Neural cell (in vitro differentiated cells): Measurements from ENCODE around the gene CHD6. TPM values are rescaled to one million over a fixed set of nuclear protein-coding genes. Genes with fewer than 3 reads are reported as not detected.

Source experiments
- H2AFZ ChIP-seq: fragments of 200-600, 300-800 bp; sonication (generic), shearing (Covaris generic); 2 replicates; pipeline ENCODE4 v1.6.0; 2014; ENCODE audit warnings: low read depth, mild to moderate bottlenecking, antibody characterized with exemption, low read length, moderate library complexity
- H3F3A ChIP-seq: fragments of 200-600 bp; shearing (Covaris generic); 2 replicates; pipeline ENCODE4 v1.6.1; 2016; ENCODE audit warnings: mild to moderate bottlenecking, moderate library complexity, mixed read lengths, antibody characterized with exemption, low read length; ENCODE audit not compliant: insufficient read depth, poor library complexity, severe bottlenecking
- H3K27ac ChIP-seq: fragments of 200-600, 300-800 bp; sonication (generic), shearing (Covaris generic); 2 replicates; pipeline ENCODE4 v1.5.1; 2014; ENCODE audit warnings: mild to moderate bottlenecking, low read length, moderate library complexity
- H3K27me3 ChIP-seq: fragments of 300-800, 200-600 bp; sonication (generic), shearing (Covaris generic); 2 replicates; pipeline ENCODE4 v1.6.0; 2014; ENCODE audit warnings: mild to moderate bottlenecking, low read depth, low read length, moderate library complexity; ENCODE audit not compliant: insufficient read depth
- H3K36me3 ChIP-seq: fragments of 300-800, 200-600 bp; sonication (generic), shearing (Covaris generic); 2 replicates; pipeline ENCODE4 v1.5.1; 2014; ENCODE audit warnings: mild to moderate bottlenecking, antibody characterized with exemption, low read length, moderate library complexity; ENCODE audit not compliant: insufficient read depth
- H3K4me2 ChIP-seq: fragments of 300-800, 200-600 bp; sonication (generic), shearing (Covaris generic); 2 replicates; pipeline ENCODE4 v1.6.0; 2014; ENCODE audit warnings: mild to moderate bottlenecking, low read length
- H3K4me3 ChIP-seq: fragments of 300-800, 200-600 bp; sonication (generic), shearing (Covaris generic); 2 replicates; pipeline ENCODE4 v1.5.1; 2014; ENCODE audit warnings: mild to moderate bottlenecking, low read length, moderate library complexity
- H3K79me2 ChIP-seq: fragments of 200-600 bp; shearing (Covaris generic); replicated peaks from 2 replicates; pipeline ENCODE4 v1.6.0; 2014; ENCODE audit warnings: mild to moderate bottlenecking, low read length, moderate library complexity; ENCODE audit not compliant: insufficient read depth
- H3K9ac ChIP-seq: fragments of 300-800, 200-600 bp; sonication (generic), shearing (Covaris generic); 2 replicates; pipeline ENCODE4 v1.6.1; 2016; ENCODE audit warnings: mild to moderate bottlenecking, low read length, mixed read lengths
- H3K9me2 ChIP-seq: fragments of 200-600 bp; shearing (Covaris generic); 2 replicates; pipeline ENCODE4 v1.6.1; 2016; ENCODE audit warnings: mild to moderate bottlenecking, low read length, mixed read lengths; ENCODE audit not compliant: insufficient read depth
- H3K9me3 ChIP-seq: fragments of 200-600, 300-800 bp; sonication (generic), shearing (Covaris generic); 2 replicates; pipeline ENCODE4 v1.6.1; 2016; ENCODE audit warnings: mild to moderate bottlenecking, mixed run types, low read length, moderate library complexity, mixed read lengths
- H4K20me1 ChIP-seq: fragments of 200-600 bp; shearing (Covaris generic); 2 replicates; pipeline ENCODE4 v1.6.1; 2016; ENCODE audit warnings: mild to moderate bottlenecking, mixed run types; ENCODE audit not compliant: insufficient read depth
- EP300 ChIP-seq: fragments of 450-650 bp; conservative IDR thresholded peaks from 2 replicates; pipeline ENCODE4 v1.6.1; 2014; ENCODE audit warnings: antibody characterized with exemption, mild to moderate bottlenecking, moderate library complexity; ENCODE audit not compliant: poor library complexity, severe bottlenecking
- EZH2 ChIP-seq: fragments of 200-600, 300-800 bp; shearing (Covaris generic), sonication (generic); IDR thresholded peaks from 2 replicates; pipeline ENCODE4 v1.6.1; 2014; ENCODE audit warnings: antibody characterized with exemption, low read length, borderline replicate concordance, mild to moderate bottlenecking; ENCODE audit not compliant: insufficient read depth, poor library complexity, severe bottlenecking
- MXI1 ChIP-seq: fragments of 450-650 bp; conservative IDR thresholded peaks from 2 replicates; pipeline ENCODE4 v1.6.1; 2014; ENCODE audit warnings: antibody characterized with exemption, mild to moderate bottlenecking; ENCODE audit not compliant: poor library complexity, severe bottlenecking
- POLR2AphosphoS5 ChIP-seq: IDR thresholded peaks from 2 replicates; pipeline ENCODE4 v1.6.1; 2012
- RAD21 ChIP-seq: fragments of 450-650 bp; conservative IDR thresholded peaks from 2 replicates; pipeline ENCODE4 v1.6.1; 2014; ENCODE audit warnings: antibody characterized with exemption, mild to moderate bottlenecking, moderate library complexity
- SMC3 ChIP-seq: fragments of 450-650 bp; conservative IDR thresholded peaks from 2 replicates; pipeline ENCODE4 v1.6.1; 2014; ENCODE audit warnings: antibody characterized with exemption, mild to moderate bottlenecking, moderate library complexity; ENCODE audit not compliant: poor library complexity
- TAF1 ChIP-seq: IDR thresholded peaks from 2 replicates; pipeline ENCODE4 v1.6.1; 2012; ENCODE audit warnings: low read depth
- polyA plus RNA-seq: library from polyadenylated mRNA; depleted of rRNA; stranded (reverse); fragments of >200 nt; gene quantifications from 2 replicates; pipeline ENCODE4 v1.2.3, GENCODE V29; 2014
- TF ChIP-seq, protein P1 (sequence below): IDR thresholded peaks from 2 replicates; pipeline ENCODE4 v1.6.1; 2012; ENCODE audit warnings: borderline replicate concordance
- TF ChIP-seq, protein P2 (sequence below): fragments of 450-650 bp; IDR thresholded peaks from 2 replicates; pipeline ENCODE4 v1.5.1; 2014; ENCODE audit warnings: antibody characterized with exemption, mild to moderate bottlenecking, moderate library complexity; ENCODE audit not compliant: poor library complexity, severe bottlenecking

Gene CHD6
- polyA plus RNA-seq, 1 donor from 2014 or later, result 22.9 TPM

DNA sequence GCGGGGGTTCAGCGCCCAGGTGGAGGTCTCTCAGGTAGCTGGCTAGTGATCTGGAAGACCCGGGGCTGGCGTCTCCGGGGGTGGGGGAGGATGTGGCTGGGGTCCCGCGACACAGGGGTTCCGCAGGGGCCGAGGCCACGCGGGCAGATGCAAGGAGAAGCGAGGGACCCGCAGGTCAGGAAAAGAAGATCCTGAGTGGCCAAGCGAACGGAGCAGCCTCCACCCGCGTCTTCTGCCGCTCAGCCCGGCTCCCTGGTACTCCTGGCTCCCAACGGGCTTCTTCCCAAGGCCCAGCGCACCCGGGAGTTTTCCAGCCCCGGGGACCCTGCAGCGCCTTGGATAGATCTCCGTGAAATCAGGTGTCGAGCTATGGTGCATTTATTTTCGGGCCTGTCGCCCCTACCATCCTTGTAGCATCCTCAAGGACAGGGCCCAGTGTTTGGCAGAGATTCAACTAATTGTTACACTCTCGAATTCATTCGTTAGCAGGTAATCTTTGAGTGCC, 682 bp upstream of the CHD6 start:
- peak overlapping the region; percentile 79 for H2AFZ ChIP-seq
- H3K79me2 ChIP-seq, result peaks cover 38% of the 10 kb centered on the region
- no peaks in the 10 kb centered on the region for H3K36me3 ChIP-seq
- H3K9me3 ChIP-seq, result no peaks in the 10 kb centered on the region
- H3K4me2 ChIP-seq, result peak overlapping the region; percentile 58
- H3K27me3 ChIP-seq, result no peaks in the 10 kb centered on the region
- peak overlapping the region; percentile 46 for H3K27ac ChIP-seq
- H3K4me3 ChIP-seq, result peak overlapping the region; percentile 75
- no peaks in the 10 kb centered on the region for H3F3A ChIP-seq
- H3K9ac ChIP-seq, result peak overlapping the region; percentile 71
- TF ChIP-seq SMC3 (peak; percentile 15), POLR2AphosphoS5 (no peak), EZH2 (no peak), RAD21 (peak; percentile 17), EP300 (no peak), MXI1 (no peak), TAF1 (no peak)
- TF ChIP-seq, protein P1, sequence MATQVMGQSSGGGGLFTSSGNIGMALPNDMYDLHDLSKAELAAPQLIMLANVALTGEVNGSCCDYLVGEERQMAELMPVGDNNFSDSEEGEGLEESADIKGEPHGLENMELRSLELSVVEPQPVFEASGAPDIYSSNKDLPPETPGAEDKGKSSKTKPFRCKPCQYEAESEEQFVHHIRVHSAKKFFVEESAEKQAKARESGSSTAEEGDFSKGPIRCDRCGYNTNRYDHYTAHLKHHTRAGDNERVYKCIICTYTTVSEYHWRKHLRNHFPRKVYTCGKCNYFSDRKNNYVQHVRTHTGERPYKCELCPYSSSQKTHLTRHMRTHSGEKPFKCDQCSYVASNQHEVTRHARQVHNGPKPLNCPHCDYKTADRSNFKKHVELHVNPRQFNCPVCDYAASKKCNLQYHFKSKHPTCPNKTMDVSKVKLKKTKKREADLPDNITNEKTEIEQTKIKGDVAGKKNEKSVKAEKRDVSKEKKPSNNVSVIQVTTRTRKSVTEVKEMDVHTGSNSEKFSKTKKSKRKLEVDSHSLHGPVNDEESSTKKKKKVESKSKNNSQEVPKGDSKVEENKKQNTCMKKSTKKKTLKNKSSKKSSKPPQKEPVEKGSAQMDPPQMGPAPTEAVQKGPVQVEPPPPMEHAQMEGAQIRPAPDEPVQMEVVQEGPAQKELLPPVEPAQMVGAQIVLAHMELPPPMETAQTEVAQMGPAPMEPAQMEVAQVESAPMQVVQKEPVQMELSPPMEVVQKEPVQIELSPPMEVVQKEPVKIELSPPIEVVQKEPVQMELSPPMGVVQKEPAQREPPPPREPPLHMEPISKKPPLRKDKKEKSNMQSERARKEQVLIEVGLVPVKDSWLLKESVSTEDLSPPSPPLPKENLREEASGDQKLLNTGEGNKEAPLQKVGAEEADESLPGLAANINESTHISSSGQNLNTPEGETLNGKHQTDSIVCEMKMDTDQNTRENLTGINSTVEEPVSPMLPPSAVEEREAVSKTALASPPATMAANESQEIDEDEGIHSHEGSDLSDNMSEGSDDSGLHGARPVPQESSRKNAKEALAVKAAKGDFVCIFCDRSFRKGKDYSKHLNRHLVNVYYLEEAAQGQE, result peak; percentile 10
- TF ChIP-seq, protein P2, sequence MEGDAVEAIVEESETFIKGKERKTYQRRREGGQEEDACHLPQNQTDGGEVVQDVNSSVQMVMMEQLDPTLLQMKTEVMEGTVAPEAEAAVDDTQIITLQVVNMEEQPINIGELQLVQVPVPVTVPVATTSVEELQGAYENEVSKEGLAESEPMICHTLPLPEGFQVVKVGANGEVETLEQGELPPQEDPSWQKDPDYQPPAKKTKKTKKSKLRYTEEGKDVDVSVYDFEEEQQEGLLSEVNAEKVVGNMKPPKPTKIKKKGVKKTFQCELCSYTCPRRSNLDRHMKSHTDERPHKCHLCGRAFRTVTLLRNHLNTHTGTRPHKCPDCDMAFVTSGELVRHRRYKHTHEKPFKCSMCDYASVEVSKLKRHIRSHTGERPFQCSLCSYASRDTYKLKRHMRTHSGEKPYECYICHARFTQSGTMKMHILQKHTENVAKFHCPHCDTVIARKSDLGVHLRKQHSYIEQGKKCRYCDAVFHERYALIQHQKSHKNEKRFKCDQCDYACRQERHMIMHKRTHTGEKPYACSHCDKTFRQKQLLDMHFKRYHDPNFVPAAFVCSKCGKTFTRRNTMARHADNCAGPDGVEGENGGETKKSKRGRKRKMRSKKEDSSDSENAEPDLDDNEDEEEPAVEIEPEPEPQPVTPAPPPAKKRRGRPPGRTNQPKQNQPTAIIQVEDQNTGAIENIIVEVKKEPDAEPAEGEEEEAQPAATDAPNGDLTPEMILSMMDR, result no peak
- H3K9me2 ChIP-seq, result no peaks in the 10 kb centered on the region
- no peaks in the 10 kb centered on the region for H4K20me1 ChIP-seq

DNA sequence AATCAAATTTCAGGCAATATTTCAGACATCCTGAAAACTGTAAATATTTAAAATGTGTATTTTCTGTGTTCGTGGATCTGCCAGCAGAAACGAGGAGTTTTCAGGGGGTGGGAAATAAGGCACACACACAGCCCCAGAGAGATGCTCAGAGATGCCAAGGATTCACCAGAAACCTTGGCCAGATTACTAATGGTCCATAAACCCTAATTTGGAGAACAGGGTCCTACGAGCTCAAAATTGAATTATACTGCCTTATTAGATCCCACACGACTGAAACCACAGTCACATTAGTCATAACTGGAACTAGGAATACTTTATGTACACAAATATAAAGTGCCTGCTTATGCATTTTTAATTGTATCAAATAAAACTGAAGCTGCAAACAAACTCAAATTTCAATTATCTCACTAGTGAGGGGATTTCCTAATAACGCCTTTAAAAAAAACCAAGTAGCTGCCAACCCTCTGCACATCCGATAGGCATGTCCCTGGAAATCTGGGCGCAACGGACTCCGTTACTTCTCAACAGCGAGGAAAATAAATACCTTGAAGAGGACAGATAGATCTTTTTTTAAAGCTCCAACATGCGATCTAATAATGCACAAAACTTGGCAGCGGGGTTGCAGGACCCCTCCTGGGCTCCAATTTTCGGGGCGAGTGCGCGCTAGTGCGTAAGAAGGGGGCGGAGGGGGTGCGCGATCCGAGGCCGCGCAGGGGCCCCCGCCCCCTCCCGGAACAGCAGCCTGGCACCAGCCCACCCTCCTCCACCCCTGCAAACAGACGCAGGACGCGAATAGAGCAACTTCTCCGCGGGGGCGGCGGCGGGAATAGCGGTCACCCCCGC, 897 bp downstream of the CHD6 start:
- H3K27me3 ChIP-seq, result no peaks in the 10 kb centered on the region
- H2AFZ ChIP-seq, result no peak overlapping the region
- no peaks in the 10 kb centered on the region for H3K9me3 ChIP-seq
- peak overlapping the region; percentile 64 for H3K4me2 ChIP-seq
- no peaks in the 10 kb centered on the region for H4K20me1 ChIP-seq
- no peak overlapping the region for H3K27ac ChIP-seq
- peaks cover 54% of the 10 kb centered on the region for H3K79me2 ChIP-seq
- H3F3A ChIP-seq, result no peaks in the 10 kb centered on the region
- H3K9me2 ChIP-seq, result no peaks in the 10 kb centered on the region
- TF ChIP-seq SMC3, result no peak
- TF ChIP-seq TAF1, result no peak
- TF ChIP-seq RAD21, result peak; percentile 17
- TF ChIP-seq, protein P1, result no peak
- no peak for TF ChIP-seq POLR2AphosphoS5
- TF ChIP-seq EP300, result no peak
- H3K36me3 ChIP-seq, result no peaks in the 10 kb centered on the region
- peak overlapping the region; percentile 69 for H3K9ac ChIP-seq
- H3K4me3 ChIP-seq, result peak overlapping the region; percentile 82
